HepG2 (cell line): Measurements from ENCODE around the gene XXYLT1. TPM values are rescaled to one million over a fixed set of nuclear protein-coding genes. Genes with fewer than 3 reads are reported as not detected.
A peak's percentile ranks its signal among the peaks of the same experiment; 100 is the strongest.

Experiments used
- ASH2L ChIP-seq: fragments of 300-600, 200-600 bp; sonication (generic); IDR thresholded peaks from 2 replicates; pipeline ENCODE4 v1.7.0; 2017; ENCODE audit warnings: low read depth, mild to moderate bottlenecking, moderate library complexity, mixed read lengths, low read length; ENCODE audit not compliant: insufficient read length
- BCL6 ChIP-seq: IDR thresholded peaks from 2 replicates; pipeline ENCODE4 v1.6.1; 2016; ENCODE audit warnings: missing genetic modification reagents, missing compliant biosample characterization
- EHMT2 ChIP-seq: fragments of 200-600 bp; sonication (generic); IDR thresholded peaks from 2 replicates; pipeline ENCODE4 v1.7.0; 2017; ENCODE audit warnings: antibody characterized with exemption, low read depth, low read length, borderline replicate concordance
- FOSL2 ChIP-seq: sonication (generic); formaldehyde crosslinking; IDR thresholded peaks from 2 replicates; pipeline ENCODE4 v1.4.0; 2020; ENCODE audit warnings: missing genetic modification reagents
- FOXA1 ChIP-seq, 2 experiments: fragments of 450-650 bp in 1 of 2; sonication (generic) in 1 of 2; formaldehyde crosslinking in 1 of 2; IDR thresholded peaks; 2 replicates each; pipeline versions ENCODE4 v1.4.0 to v1.6.1; 2016 to 2020; ENCODE audit warnings: missing genetic modification reagents in 1 of 2
- FOXP1 ChIP-seq, 2 experiments: fragments of 450-650 bp in 1 of 2; IDR thresholded peaks; 2 replicates each; pipeline ENCODE4 v1.6.1; 2017 to 2018; ENCODE audit warnings: antibody characterized with exemption in 1 of 2
- KMT2A ChIP-seq: sonication (generic); formaldehyde crosslinking; IDR thresholded peaks from 2 replicates; pipeline ENCODE4 v1.4.0; 2020; ENCODE audit warnings: missing genetic modification reagents
- MAF1 ChIP-seq: sonication (generic); formaldehyde crosslinking; IDR thresholded peaks from 2 replicates; pipeline ENCODE4 v1.5.0; 2020; ENCODE audit warnings: missing genetic modification reagents, borderline replicate concordance
- MAZ ChIP-seq, 2 experiments: sonication (generic) in 1 of 2; formaldehyde crosslinking in 1 of 2; IDR thresholded peaks; 2 replicates each; pipeline versions ENCODE4 v1.5.0 to v1.6.1; 2012 to 2020; ENCODE audit warnings: low read depth in 2 of 2, mild to moderate bottlenecking in 2 of 2, borderline replicate concordance in 1 of 2, improper control_type of control experiment in 1 of 2, low read length in 1 of 2, missing genetic modification reagents in 1 of 2, moderate library complexity in 1 of 2
- MXI1 ChIP-seq: IDR thresholded peaks from 3 replicates; pipeline ENCODE4 v1.6.1; 2012; ENCODE audit warnings: low read depth, low read length, inconsistent platforms, borderline replicate concordance
- PCBP1 ChIP-seq: fragments of 200-400 bp; formaldehyde crosslinking; IDR thresholded peaks from 2 replicates; pipeline ENCODE4 v1.6.1; 2017; ENCODE audit warnings: mild to moderate bottlenecking, low read depth, low read length, borderline replicate concordance
- RARA ChIP-seq: IDR thresholded peaks from 2 replicates; pipeline ENCODE4 v1.6.1; 2016; ENCODE audit warnings: missing genetic modification reagents, missing compliant biosample characterization
- RBM22 ChIP-seq: fragments of 200-400 bp; formaldehyde crosslinking; optimal IDR thresholded peaks from 2 replicates; pipeline ENCODE3; 2017; ENCODE audit warnings: mild to moderate bottlenecking, low read length, moderate library complexity
- SOX13 ChIP-seq, 3 experiments: fragments of 450-650 bp in 1 of 3; sonication (generic) in 1 of 3; formaldehyde crosslinking in 1 of 3; IDR thresholded peaks in 2 of 3; conservative IDR thresholded peaks in 1 of 3; 2 replicates each; pipeline versions ENCODE4 v1.5.0 to v1.6.1; 2016 to 2020; ENCODE audit warnings: antibody characterized with exemption in 1 of 3, mild to moderate bottlenecking in 1 of 3, missing compliant biosample characterization in 1 of 3, missing genetic modification reagents in 1 of 3, moderate library complexity in 1 of 3
- YEATS4 ChIP-seq: sonication (generic); formaldehyde crosslinking; IDR thresholded peaks from 2 replicates; pipeline ENCODE4 v1.4.0; 2020; ENCODE audit warnings: missing genetic modification reagents, borderline replicate concordance
- ZNF207 ChIP-seq: fragments of 450-650 bp; IDR thresholded peaks from 2 replicates; pipeline ENCODE4 v1.6.1; 2016; ENCODE audit warnings: antibody characterized with exemption, borderline replicate concordance
- ZNF501 ChIP-seq: sonication (generic); formaldehyde crosslinking; IDR thresholded peaks from 2 replicates; pipeline ENCODE4 v1.5.1; 2020; ENCODE audit warnings: mild to moderate bottlenecking, moderate library complexity, missing genetic modification reagents
- ZNF512 ChIP-seq: sonication (generic); formaldehyde crosslinking; IDR thresholded peaks from 2 replicates; pipeline ENCODE4 v1.4.0; 2020; ENCODE audit warnings: mild to moderate bottlenecking, missing genetic modification reagents
- polyA plus RNA-seq, 8 experiments: library from polyadenylated mRNA; depleted of rRNA in 3 of 8; stranded (reverse) in 7 of 8; unstranded in 1 of 8; fragments of >200 nt; fragmentation: Illumina TruSeq in 4 of 8; extraction: Trizol in 4 of 8; gene quantifications; 2 replicates each; pipeline versions ENCODE4 v1.2.1 to v1.2.3, GENCODE V29; 2011 to 2016; ENCODE audit warnings: low read depth in 4 of 8, missing spikeins in 1 of 8, mixed read lengths in 1 of 8; ENCODE audit not compliant: insufficient read depth in 1 of 8
- total RNA-seq, 5 experiments: library from RNA; depleted of rRNA; stranded (reverse); fragments of >200 nt; fragmentation: Illumina TruSeq; extraction: Trizol; gene quantifications; 2 replicates each; pipeline ENCODE4 v1.2.3, GENCODE V29; 2016; ENCODE audit warnings: low read depth in 1 of 5
- TF ChIP-seq, protein P1 (sequence below): sonication (generic); formaldehyde crosslinking; IDR thresholded peaks from 2 replicates; pipeline ENCODE4 v1.4.0; 2020; ENCODE audit warnings: mild to moderate bottlenecking, missing genetic modification reagents
- TF ChIP-seq, protein P2 (sequence below): sonication (generic); formaldehyde crosslinking; IDR thresholded peaks from 2 replicates; pipeline ENCODE4 v1.5.1; 2020; ENCODE audit warnings: mild to moderate bottlenecking, missing genetic modification reagents, moderate library complexity

XXYLT1 gene
- total and polyA plus RNA-seq, 2 of the 13 experiments (the other 11 are each of a cell fraction or from before 2014, with no cell fraction given), result 17.7 to 19.0 TPM

- TF ChIP-seq, protein P1, sequence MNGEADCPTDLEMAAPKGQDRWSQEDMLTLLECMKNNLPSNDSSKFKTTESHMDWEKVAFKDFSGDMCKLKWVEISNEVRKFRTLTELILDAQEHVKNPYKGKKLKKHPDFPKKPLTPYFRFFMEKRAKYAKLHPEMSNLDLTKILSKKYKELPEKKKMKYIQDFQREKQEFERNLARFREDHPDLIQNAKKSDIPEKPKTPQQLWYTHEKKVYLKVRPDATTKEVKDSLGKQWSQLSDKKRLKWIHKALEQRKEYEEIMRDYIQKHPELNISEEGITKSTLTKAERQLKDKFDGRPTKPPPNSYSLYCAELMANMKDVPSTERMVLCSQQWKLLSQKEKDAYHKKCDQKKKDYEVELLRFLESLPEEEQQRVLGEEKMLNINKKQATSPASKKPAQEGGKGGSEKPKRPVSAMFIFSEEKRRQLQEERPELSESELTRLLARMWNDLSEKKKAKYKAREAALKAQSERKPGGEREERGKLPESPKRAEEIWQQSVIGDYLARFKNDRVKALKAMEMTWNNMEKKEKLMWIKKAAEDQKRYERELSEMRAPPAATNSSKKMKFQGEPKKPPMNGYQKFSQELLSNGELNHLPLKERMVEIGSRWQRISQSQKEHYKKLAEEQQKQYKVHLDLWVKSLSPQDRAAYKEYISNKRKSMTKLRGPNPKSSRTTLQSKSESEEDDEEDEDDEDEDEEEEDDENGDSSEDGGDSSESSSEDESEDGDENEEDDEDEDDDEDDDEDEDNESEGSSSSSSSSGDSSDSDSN, result no peak
- TF ChIP-seq ZNF207 (no peak), ZNF501 (CRISPR knock-in tag) (no peak), ASH2L (peak; percentile 18), FOXP1 (IDR thresholded peaks at IDR 0.05) (no peak), FOXP1 (CRISPR knock-in tag; IDR thresholded peaks at IDR 0.05) (peak; percentile 70), ZNF512 (CRISPR knock-in tag) (no peak), KMT2A (CRISPR knock-in tag) (0 out of 2 replicates have a peak, but pooled peaks have one; percentile 41), MXI1 (no peak), SOX13 (IDR thresholded peaks at IDR 0.05) (peak; percentile 90), SOX13 (CRISPR knock-in tag; conservative IDR thresholded peaks at IDR 0.05 in 1 of 2, IDR thresholded peaks at IDR 0.05 in 1 of 2) (peak in 1 of 2 experiments; percentile 96; a peak in 2 of 4 replicates), RBM22 (no peak), MAZ (IDR thresholded peaks at IDR 0.05; ENCODE audit: borderline replicate concordance, low read depth, low read length) (no peak), MAZ (CRISPR knock-in tag; IDR thresholded peaks at IDR 0.05; ENCODE audit: low read depth) (no peak), RARA (CRISPR knock-in tag) (peak; percentile 64), FOXA1 (IDR thresholded peaks at IDR 0.05) (no peak), FOXA1 (CRISPR knock-in tag; IDR thresholded peaks at IDR 0.05) (peak; percentile 34; the same call in 1 of the 2 replicates), BCL6 (CRISPR knock-in tag) (0 out of 2 replicates have a peak, but pooled peaks have one; percentile 18), FOSL2 (CRISPR knock-in tag) (peak; percentile 87), PCBP1 (no peak), EHMT2 (no peak), MAF1 (no peak), YEATS4 (CRISPR knock-in tag) (no peak)
- TF ChIP-seq, protein P2, sequence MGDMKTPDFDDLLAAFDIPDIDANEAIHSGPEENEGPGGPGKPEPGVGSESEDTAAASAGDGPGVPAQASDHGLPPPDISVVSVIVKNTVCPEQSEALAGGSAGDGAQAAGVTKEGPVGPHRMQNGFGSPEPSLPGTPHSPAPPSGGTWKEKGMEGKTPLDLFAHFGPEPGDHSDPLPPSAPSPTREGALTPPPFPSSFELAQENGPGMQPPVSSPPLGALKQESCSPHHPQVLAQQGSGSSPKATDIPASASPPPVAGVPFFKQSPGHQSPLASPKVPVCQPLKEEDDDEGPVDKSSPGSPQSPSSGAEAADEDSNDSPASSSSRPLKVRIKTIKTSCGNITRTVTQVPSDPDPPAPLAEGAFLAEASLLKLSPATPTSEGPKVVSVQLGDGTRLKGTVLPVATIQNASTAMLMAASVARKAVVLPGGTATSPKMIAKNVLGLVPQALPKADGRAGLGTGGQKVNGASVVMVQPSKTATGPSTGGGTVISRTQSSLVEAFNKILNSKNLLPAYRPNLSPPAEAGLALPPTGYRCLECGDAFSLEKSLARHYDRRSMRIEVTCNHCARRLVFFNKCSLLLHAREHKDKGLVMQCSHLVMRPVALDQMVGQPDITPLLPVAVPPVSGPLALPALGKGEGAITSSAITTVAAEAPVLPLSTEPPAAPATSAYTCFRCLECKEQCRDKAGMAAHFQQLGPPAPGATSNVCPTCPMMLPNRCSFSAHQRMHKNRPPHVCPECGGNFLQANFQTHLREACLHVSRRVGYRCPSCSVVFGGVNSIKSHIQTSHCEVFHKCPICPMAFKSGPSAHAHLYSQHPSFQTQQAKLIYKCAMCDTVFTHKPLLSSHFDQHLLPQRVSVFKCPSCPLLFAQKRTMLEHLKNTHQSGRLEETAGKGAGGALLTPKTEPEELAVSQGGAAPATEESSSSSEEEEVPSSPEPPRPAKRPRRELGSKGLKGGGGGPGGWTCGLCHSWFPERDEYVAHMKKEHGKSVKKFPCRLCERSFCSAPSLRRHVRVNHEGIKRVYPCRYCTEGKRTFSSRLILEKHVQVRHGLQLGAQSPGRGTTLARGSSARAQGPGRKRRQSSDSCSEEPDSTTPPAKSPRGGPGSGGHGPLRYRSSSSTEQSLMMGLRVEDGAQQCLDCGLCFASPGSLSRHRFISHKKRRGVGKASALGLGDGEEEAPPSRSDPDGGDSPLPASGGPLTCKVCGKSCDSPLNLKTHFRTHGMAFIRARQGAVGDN (CRISPR knock-in tag), result no peak
Measured at GRCh38 chr3:195119461-195120266, 151.3 kb downstream of the XXYLT1 start (continued).
